Ascending aorta (tissue), 2 donors: Measurements from ENCODE around the gene RIMBP2. TPM values are rescaled to one million over a fixed set of nuclear protein-coding genes. Genes with fewer than 3 reads are reported as not detected.

Source experiments
- DNase-seq, 2 donors: peaks; one replicate each; pipeline ENCODE4 v3.0.0-alpha.2; 2019; ENCODE audit warnings: low spot score in 2 of 2
- H3K27ac ChIP-seq, 2 donors: fragments of 200-600 bp; sonication (generic); one replicate each; pipeline ENCODE4 v1.5.1; 2016 to 2017; ENCODE audit warnings: mild to moderate bottlenecking in 1 of 2
- H3K27me3 ChIP-seq: fragments of 200-600 bp; sonication (generic); one replicate; pipeline ENCODE4 v1.5.1; 2017
- H3K36me3 ChIP-seq, 2 donors: fragments of 200-600 bp; sonication (generic); one replicate each; pipeline ENCODE4 v1.5.1; 2016
- H3K4me1 ChIP-seq, 2 donors: fragments of 200-600 bp; sonication (generic); one replicate each; pipeline ENCODE4 v1.5.1; 2016 to 2017; ENCODE audit warnings: mild to moderate bottlenecking in 1 of 2
- H3K4me3 ChIP-seq, 2 donors: fragments of 200-600 bp; sonication (generic); one replicate each; pipeline ENCODE4 v1.5.1; 2016 to 2017; ENCODE audit warnings: mild to moderate bottlenecking in 1 of 2
- H3K9me3 ChIP-seq, 2 donors: fragments of 200-600 bp; sonication (generic); one replicate each; pipeline ENCODE4 v1.5.1; 2016
- CTCF ChIP-seq, 3 experiments: fragments of 200-600 bp in 2 of 3; fragments of 450-650 bp in 1 of 3; sonication (generic) in 2 of 3; IDR thresholded peaks; one replicate each; pipeline ENCODE4 v1.5.1; 2016 to 2019; ENCODE audit warnings: antibody characterized with exemption in 3 of 3, mild to moderate bottlenecking in 1 of 3, moderate library complexity in 1 of 3
- intact Hi-C: fragments of 100-400 bp; cut with DNase I; formaldehyde crosslinking; loops from one replicate; pipeline ENCODE4 v1.15.1; 2023
- total RNA-seq: library from RNA; depleted of rRNA; stranded (reverse); fragments of >200 nt; gene quantifications from one replicate; pipeline ENCODE4 v1.1.0, GENCODE V29; 2016

The RIMBP2 gene
- total RNA-seq, 1 donor from 2014 or later = not detected

DNA sequence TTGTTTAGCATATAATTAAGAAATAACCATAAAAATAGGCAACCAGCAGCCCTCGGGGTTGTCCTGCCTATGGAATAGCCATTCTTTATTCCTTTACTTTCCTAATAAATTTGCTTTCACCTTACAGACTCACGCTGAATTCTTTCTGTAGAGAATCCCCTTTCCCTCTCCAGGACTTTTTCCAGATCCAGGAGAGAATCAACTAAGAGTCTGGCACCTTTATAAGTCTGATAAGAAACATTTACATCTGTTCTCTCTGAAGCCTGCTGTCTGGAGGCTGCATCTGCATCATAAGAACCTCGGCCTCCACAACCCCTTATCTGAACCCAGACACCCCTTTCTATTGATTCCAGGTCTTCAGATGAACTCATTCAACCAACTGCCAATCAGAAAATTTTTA is 32.3 kb downstream of the RIMBP2 start:
- no peak overlapping the region for H3K27ac ChIP-seq
- H3K27me3 ChIP-seq = no peaks in the 10 kb centered on the region
- intact Hi-C loops = no loop called here
- no peaks in the 10 kb centered on the region for H3K9me3 ChIP-seq
- DNase-seq = no peak
- H3K4me3 ChIP-seq = no peak overlapping the region
- no peak for TF ChIP-seq CTCF (IDR thresholded peaks at IDR 0.05)
- no peaks in the 10 kb centered on the region for H3K36me3 ChIP-seq
- no peaks in the 10 kb centered on the region for H3K4me1 ChIP-seq

- TF ChIP-seq CTCF (IDR thresholded peaks at IDR 0.05) = no peak
- Histone ChIP-seq H3K9me3 (no peaks in the 10 kb centered on the region), H3K36me3 (no peaks in the 10 kb centered on the region), H3K27ac (no peak overlapping the region), H3K27me3 (no peaks in the 10 kb centered on the region), H3K4me3 (no peak overlapping the region), H3K4me1 (no peaks in the 10 kb centered on the region)
- intact Hi-C loops = no loop called here
- DNase-seq = no peak
Observed at GRCh38 chr12:130683080-130683479, 33.0 kb downstream of the RIMBP2 start.

GRCh38 chr12:130680451-130680990 is 35.6 kb downstream of the RIMBP2 start:
- intact Hi-C loops = no loop called here
- Histone ChIP-seq H3K4me3 (no peak overlapping the region), H3K27ac (no peak overlapping the region), H3K36me3 (no peaks in the 10 kb centered on the region), H3K27me3 (no peaks in the 10 kb centered on the region), H3K9me3 (no peaks in the 10 kb centered on the region), H3K4me1 (no peaks in the 10 kb centered on the region)
- TF ChIP-seq CTCF (IDR thresholded peaks at IDR 0.05) = no peak
- DNase-seq = no peak

- DNase-seq = no peak
- no peak for TF ChIP-seq CTCF (IDR thresholded peaks at IDR 0.05)
- H3K27ac ChIP-seq = no peak overlapping the region
- H3K9me3 ChIP-seq = no peaks in the 10 kb centered on the region
- intact Hi-C loops = no loop called here
- H3K27me3 ChIP-seq = no peaks in the 10 kb centered on the region
- H3K4me3 ChIP-seq = no peak overlapping the region
- H3K4me1 ChIP-seq = no peaks in the 10 kb centered on the region
- no peaks in the 10 kb centered on the region for H3K36me3 ChIP-seq
Observed at GRCh38 chr12:130677957-130678558, 38.0 kb downstream of the RIMBP2 start.

DNA sequence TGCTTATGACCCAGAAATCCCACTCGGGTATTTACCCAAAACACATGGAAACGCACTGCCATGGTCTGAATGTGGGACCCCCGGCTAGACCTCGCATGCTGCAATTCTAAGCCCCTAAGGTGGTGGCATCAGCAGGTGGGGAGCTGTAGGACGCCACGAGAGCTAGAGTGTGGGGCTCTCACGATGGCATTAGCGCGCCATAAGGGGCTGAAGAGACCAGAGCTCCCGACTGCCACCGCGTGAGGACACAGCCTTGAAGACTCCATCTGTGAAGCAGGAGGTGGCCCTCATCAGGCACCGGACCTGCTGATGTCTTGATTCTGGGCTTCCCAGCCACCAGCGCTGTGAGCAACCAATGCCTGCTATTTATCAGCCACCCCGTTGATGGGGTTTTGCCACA is 40.3 kb downstream of the RIMBP2 start:
- Histone ChIP-seq H3K27me3 (no peaks in the 10 kb centered on the region), H3K4me3 (no peak overlapping the region), H3K36me3 (no peaks in the 10 kb centered on the region), H3K27ac (no peak overlapping the region), H3K4me1 (no peaks in the 10 kb centered on the region), H3K9me3 (no peaks in the 10 kb centered on the region)
- intact Hi-C loops = no loop called here
- no peak for DNase-seq
- TF ChIP-seq CTCF (IDR thresholded peaks at IDR 0.05) = no peak

- H3K4me1 ChIP-seq = no peaks in the 10 kb centered on the region
- DNase-seq = no peak
Observed at GRCh38 chr12:130675121-130675520, 41.0 kb downstream of the RIMBP2 start.

More at GRCh38 chr12:130675121-130675520, 41.0 kb downstream of the RIMBP2 start:
- no peaks in the 10 kb centered on the region for H3K36me3 ChIP-seq
- H3K9me3 ChIP-seq = no peaks in the 10 kb centered on the region
- no peak for TF ChIP-seq CTCF (IDR thresholded peaks at IDR 0.05)
- no peaks in the 10 kb centered on the region for H3K27me3 ChIP-seq
- H3K4me3 ChIP-seq = no peak overlapping the region
- H3K27ac ChIP-seq = no peak overlapping the region
- intact Hi-C loops = no loop called here
